Rectal smooth muscle tissue (tissue), 1 donor: ENCODE measurements around the gene EFNA2.
A peak's percentile ranks its signal among the peaks of the same experiment; 100 is the strongest.

Experiments used
- H3K27ac ChIP-seq: one replicate; pipeline ENCODE4 v1.7.0; 2013; ENCODE audit warnings: low read depth, low read length, inconsistent platforms
- H3K27me3 ChIP-seq: one replicate; pipeline ENCODE4 v1.7.0; 2013; ENCODE audit warnings: low read length; ENCODE audit not compliant: control insufficient read depth, insufficient read depth
- H3K36me3 ChIP-seq: one replicate; pipeline ENCODE4 v1.7.0; 2013; ENCODE audit warnings: low read length; ENCODE audit not compliant: control insufficient read depth, insufficient read depth
- H3K4me1 ChIP-seq: one replicate; pipeline ENCODE4 v1.7.0; 2013; ENCODE audit warnings: low read length; ENCODE audit not compliant: control insufficient read depth, insufficient read depth
- H3K4me3 ChIP-seq: one replicate; pipeline ENCODE4 v1.7.0; 2013; ENCODE audit warnings: low read length
- H3K9ac ChIP-seq: one replicate; pipeline ENCODE4 v1.7.0; 2013; ENCODE audit warnings: low read length

The EFNA2 gene

GRCh38 chr19:1288833-1289685 lies 3.4 kb downstream of the EFNA2 start:
- H3K4me1 ChIP-seq: no peaks in the 10 kb centered on the region
- H3K27me3 ChIP-seq: peaks cover 30% of the 10 kb centered on the region
- no peak overlapping the region for H3K9ac ChIP-seq
- H3K36me3 ChIP-seq: no peaks in the 10 kb centered on the region
- H3K4me3 ChIP-seq: no peak overlapping the region
- no peak overlapping the region for H3K27ac ChIP-seq

GRCh38 chr19:1289686-1290025 lies 4.0 kb downstream of the EFNA2 start:
- peaks cover 26% of the 10 kb centered on the region for H3K27me3 ChIP-seq
- no peak overlapping the region for H3K9ac ChIP-seq
- no peaks in the 10 kb centered on the region for H3K36me3 ChIP-seq
- H3K27ac ChIP-seq: no peak overlapping the region
- no peaks in the 10 kb centered on the region for H3K4me1 ChIP-seq
- no peak overlapping the region for H3K4me3 ChIP-seq

DNA sequence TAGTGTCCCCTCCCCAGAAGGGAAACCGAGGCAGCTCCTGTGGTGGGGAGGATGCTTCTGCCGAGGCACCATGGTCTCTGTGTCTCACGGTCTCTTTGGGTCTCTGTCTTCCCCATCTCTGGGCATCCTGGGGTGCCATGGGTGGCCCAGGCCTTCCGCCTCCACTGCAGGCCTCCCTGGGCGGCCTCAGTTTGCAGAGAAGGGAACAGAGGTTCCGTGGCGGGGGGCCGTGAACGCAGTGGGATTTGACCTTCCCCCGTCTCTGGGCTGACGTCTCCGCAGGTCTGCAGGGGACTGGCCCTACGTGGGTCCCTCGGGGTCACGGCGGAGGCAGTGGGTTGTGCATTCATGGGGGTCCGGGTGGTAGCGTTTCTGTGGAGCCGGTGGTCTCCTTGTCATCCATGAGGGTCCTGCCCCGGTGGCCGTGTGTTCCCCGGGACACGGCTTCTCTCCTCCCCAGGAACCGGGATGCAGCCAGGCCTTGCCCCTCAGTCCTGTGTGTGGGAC lies 4.6 kb downstream of the EFNA2 start:
- Histone ChIP-seq H3K9ac (no peak overlapping the region), H3K4me3 (no peak overlapping the region), H3K36me3 (no peaks in the 10 kb centered on the region), H3K27me3 (peaks cover 20% of the 10 kb centered on the region), H3K4me1 (no peaks in the 10 kb centered on the region), H3K27ac (no peak overlapping the region)

GRCh38 chr19:1290703-1291651 lies 5.3 kb downstream of the EFNA2 start:
- H3K9ac ChIP-seq: no peak overlapping the region

DNA sequence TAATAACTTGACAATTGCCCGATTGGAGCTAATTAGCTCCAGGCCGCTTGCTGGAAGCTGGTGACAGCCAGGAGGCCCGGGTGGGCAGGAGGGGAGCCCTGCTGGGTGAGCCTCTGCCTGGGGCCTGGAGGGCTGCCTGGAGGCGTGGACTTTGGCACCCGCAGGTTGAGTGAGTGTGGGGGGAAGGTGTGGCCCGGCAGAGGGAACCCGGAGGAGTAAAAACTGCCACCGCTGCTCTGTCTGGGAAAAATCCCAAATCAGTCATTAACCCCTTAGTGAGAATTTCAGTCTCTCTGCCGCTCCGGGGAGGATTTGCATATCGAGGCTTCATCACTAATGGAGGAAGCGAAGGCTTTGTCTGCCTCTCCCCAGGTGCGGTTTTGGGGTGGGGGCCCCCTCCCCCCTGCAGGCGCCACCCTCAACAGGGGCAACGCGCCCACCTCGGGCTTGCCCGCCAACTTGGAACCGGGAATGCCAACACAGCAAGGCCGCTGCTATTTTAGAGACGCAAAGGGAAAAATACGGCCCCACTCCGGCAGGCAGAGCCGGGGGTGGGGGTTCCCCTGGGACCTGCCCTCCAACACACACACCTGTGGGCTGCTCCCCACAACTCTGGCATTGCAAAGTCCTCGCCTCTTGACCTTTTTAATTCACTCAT lies 6.2 kb downstream of the EFNA2 start:
- no peaks in the 10 kb centered on the region for H3K36me3 ChIP-seq
- H3K9ac ChIP-seq: no peak overlapping the region
- no peak overlapping the region for H3K27ac ChIP-seq
- peaks cover 15% of the 10 kb centered on the region for H3K27me3 ChIP-seq
- no peaks in the 10 kb centered on the region for H3K4me1 ChIP-seq
- H3K4me3 ChIP-seq: no peak overlapping the region

More at GRCh38 chr19:1290703-1291651, 5.3 kb downstream of the EFNA2 start:
- no peak overlapping the region for H3K27ac ChIP-seq
- H3K36me3 ChIP-seq: no peaks in the 10 kb centered on the region
- peaks cover 20% of the 10 kb centered on the region for H3K27me3 ChIP-seq
- H3K4me3 ChIP-seq: peak overlapping the region; percentile 27
- H3K4me1 ChIP-seq: no peaks in the 10 kb centered on the region

- Histone ChIP-seq H3K27ac (no peak overlapping the region), H3K9ac (no peak overlapping the region), H3K4me3 (no peak overlapping the region), H3K36me3 (no peaks in the 10 kb centered on the region), H3K4me1 (no peaks in the 10 kb centered on the region), H3K27me3 (peaks cover 14% of the 10 kb centered on the region)
Measured at GRCh38 chr19:1292419-1293151, 6.9 kb downstream of the EFNA2 start.

DNA sequence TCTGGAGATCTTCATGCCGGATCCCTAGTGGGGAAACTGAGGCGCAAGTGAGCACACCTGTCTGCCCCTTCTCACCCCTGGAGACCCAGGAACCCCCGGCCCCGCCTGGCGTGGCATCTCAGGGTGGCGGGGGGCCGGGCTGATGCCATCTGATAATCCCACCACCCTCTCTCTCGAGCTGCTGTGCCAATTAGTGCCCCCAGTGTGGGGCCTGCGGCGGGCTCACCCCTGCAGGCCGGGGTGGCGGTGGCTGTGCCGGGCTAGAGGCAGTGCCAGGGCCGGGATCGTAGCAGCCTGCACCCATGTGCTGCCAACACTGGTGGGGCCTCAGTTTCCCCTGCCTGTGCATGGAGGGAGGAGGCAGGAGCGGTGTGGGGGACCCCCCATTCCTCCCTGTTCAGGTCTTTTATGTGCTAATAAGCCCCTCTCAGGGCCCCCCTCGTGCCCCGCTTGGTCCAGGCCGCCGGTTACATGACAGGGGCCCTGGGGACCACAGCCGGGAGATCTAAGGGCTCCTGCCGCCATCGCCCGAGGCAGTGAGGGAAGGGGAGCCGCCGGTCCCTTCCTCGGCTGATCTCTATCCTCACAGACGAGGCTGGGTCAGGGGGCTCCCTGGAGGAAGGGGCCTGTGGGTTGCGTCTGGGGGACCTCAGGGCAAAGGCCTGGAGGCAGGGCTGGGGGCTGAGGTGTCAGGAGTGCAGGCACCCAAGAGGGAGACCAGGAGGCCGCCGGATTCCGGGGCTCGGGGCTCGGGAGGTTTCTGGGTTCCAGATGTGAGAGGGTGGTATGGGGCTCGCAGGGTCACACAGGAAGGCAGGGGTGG lies 8.3 kb downstream of the EFNA2 start:
- no peaks in the 10 kb centered on the region for H3K4me1 ChIP-seq
- H3K36me3 ChIP-seq: no peaks in the 10 kb centered on the region
- H3K27ac ChIP-seq: no peak overlapping the region
- no peak overlapping the region for H3K9ac ChIP-seq
- H3K4me3 ChIP-seq: no peak overlapping the region
- peaks cover 5% of the 10 kb centered on the region for H3K27me3 ChIP-seq

- H3K9ac ChIP-seq: no peak overlapping the region
- H3K4me1 ChIP-seq: no peaks in the 10 kb centered on the region
- no peak overlapping the region for H3K4me3 ChIP-seq
- no peak overlapping the region for H3K27ac ChIP-seq
- H3K27me3 ChIP-seq: peaks cover 5% of the 10 kb centered on the region
- no peaks in the 10 kb centered on the region for H3K36me3 ChIP-seq
Measured at GRCh38 chr19:1294688-1295087, 9.0 kb downstream of the EFNA2 start.

GRCh38 chr19:1295169-1296012 lies 9.7 kb downstream of the EFNA2 start:
- Histone ChIP-seq H3K4me3 (no peak overlapping the region), H3K36me3 (no peaks in the 10 kb centered on the region), H3K9ac (no peak overlapping the region)

DNA sequence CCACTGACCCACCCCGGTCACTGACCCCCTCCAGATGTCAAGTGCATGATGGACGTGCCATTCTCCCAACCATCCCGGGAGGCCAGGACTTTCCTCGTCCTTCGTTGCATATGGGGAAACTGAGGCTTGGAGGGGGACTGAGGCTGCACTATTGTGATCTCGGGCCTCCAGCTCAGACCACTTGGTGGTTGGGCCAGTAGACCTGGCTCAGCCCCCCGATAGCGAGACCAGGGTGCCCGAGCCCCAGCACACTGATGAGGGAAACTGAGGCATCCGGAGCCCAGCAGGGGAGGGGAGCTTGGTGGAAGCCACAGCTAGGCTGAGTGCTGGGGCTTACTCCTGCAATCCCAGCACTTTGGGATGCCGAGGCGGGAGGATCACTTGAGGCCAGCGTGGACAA lies 10.4 kb downstream of the EFNA2 start:
- no peak overlapping the region for H3K27ac ChIP-seq
- peaks cover 1% of the 10 kb centered on the region for H3K27me3 ChIP-seq
- no peaks in the 10 kb centered on the region for H3K36me3 ChIP-seq
- H3K4me3 ChIP-seq: no peak overlapping the region
- H3K9ac ChIP-seq: no peak overlapping the region
- H3K4me1 ChIP-seq: no peaks in the 10 kb centered on the region

More at GRCh38 chr19:1295169-1296012, 9.7 kb downstream of the EFNA2 start:
- Histone ChIP-seq H3K27ac (no peak overlapping the region), H3K27me3 (peaks cover 5% of the 10 kb centered on the region), H3K4me1 (no peaks in the 10 kb centered on the region)
